ENCODE results near the gene CAND2.

Gene CAND2

GRCh38 chr3:12829886-12830784 lies 33.7 kb downstream of the CAND2 start:
- no peak for TF ChIP-seq CTCF (IDR thresholded peaks at IDR 0.05)

- no peak for TF ChIP-seq CTCF (IDR thresholded peaks at IDR 0.05)
Observed at GRCh38 chr3:12830785-12831156, 34.3 kb downstream of the CAND2 start.

- TF ChIP-seq CTCF (IDR thresholded peaks at IDR 0.05), result no peak
Observed at GRCh38 chr3:12831301-12831866, 34.9 kb downstream of the CAND2 start.

- TF ChIP-seq CTCF (IDR thresholded peaks at IDR 0.05), result no peak
Observed at GRCh38 chr3:12832350-12833221, 36.1 kb downstream of the CAND2 start.

- TF ChIP-seq CTCF (IDR thresholded peaks at IDR 0.05), result no peak
Observed at GRCh38 chr3:12833222-12834161, 37.0 kb downstream of the CAND2 start.

GRCh38 chr3:12835052-12835665 lies 38.7 kb downstream of the CAND2 start:
- no peak for TF ChIP-seq CTCF (IDR thresholded peaks at IDR 0.05)

All from LNCAP (cell line).